Panc1 (cell line): ENCODE data around the gene TRABD2B. TPM values are rescaled to one million over a fixed set of nuclear protein-coding genes. Genes with fewer than 3 reads are reported as not detected.

ENCODE experiments used
- ATAC-seq: fragments of 200-7000 bp; cut with Tn5 transposase; 2 replicates; pipeline ENCODE4 v1.9.1; 2020; ENCODE audit warnings: mild to moderate bottlenecking, moderate library complexity
- BruUV-seq: library from RNA; stranded (reverse); fragments of 400-500 nt; replicated peaks from 2 replicates; lab custom pipeline; 2021; lab: Mats Ljungman, UMichigan
- CTCF ChIA-PET: fragments of 300-600 bp; sonication (Branson Sonifier 250); formaldehyde crosslinking; loops from one replicate; lab custom pipeline; 2022; ENCODE audit warnings: antibody characterized with exemption; lab: Charles Lee
- POLR2A ChIA-PET: fragments of 300-600 bp; sonication (Branson Sonifier 250); formaldehyde crosslinking; loops from one replicate; lab custom pipeline; 2022; ENCODE audit warnings: antibody characterized with exemption; lab: Charles Lee
- DNase-seq: peaks from one replicate; pipeline ENCODE4 v3.0.0-alpha.2; 2010; ENCODE audit warnings: low read depth, low spot score
- H3K27ac ChIP-seq: 2 replicates; pipeline ENCODE4 v1.5.1; 2011; ENCODE audit warnings: mild to moderate bottlenecking, low read length, inconsistent platforms
- H3K27me3 ChIP-seq: fragments of 200-500 bp; sonication (Bioruptor generic); 2 replicates; pipeline ENCODE4 v1.6.0; 2014; ENCODE audit warnings: low read length, inconsistent platforms; ENCODE audit not compliant: control insufficient read depth, insufficient read depth
- H3K36me3 ChIP-seq: fragments of 200-500 bp; sonication (Bioruptor generic); 2 replicates; pipeline ENCODE4 v1.5.1; 2014; ENCODE audit warnings: inconsistent platforms, mild to moderate bottlenecking, low read length, moderate library complexity; ENCODE audit not compliant: control insufficient read depth, insufficient read depth
- H3K4me1 ChIP-seq: 2 replicates; pipeline ENCODE4 v1.5.1; 2011; ENCODE audit warnings: inconsistent platforms, mild to moderate bottlenecking, low read length, moderate library complexity; ENCODE audit not compliant: control insufficient read depth, insufficient read depth
- H3K4me3 ChIP-seq, 2 experiments: 2 replicates each; pipeline ENCODE4 v1.5.1; 2011 to 2012; ENCODE audit warnings: low read depth in 2 of 2, low read length in 2 of 2, mild to moderate bottlenecking in 2 of 2, inconsistent platforms in 1 of 2, moderate library complexity in 1 of 2
- H3K9me3 ChIP-seq: fragments of 200-500 bp; sonication (Bioruptor generic); 2 replicates; pipeline ENCODE4 v1.5.1; 2014; ENCODE audit warnings: low read depth, mild to moderate bottlenecking, inconsistent platforms, low read length, moderate library complexity; ENCODE audit not compliant: control insufficient read depth, insufficient read depth
- POLR2AphosphoS5 ChIP-seq: IDR thresholded peaks from 2 replicates; pipeline ENCODE4 v1.6.1; 2012; ENCODE audit warnings: mild to moderate bottlenecking, low read depth, low read length, moderate library complexity
- SIN3A ChIP-seq: IDR thresholded peaks from 2 replicates; pipeline ENCODE4 v1.6.1; 2012; ENCODE audit warnings: low read depth, mild to moderate bottlenecking, low read length, moderate library complexity, borderline replicate concordance; ENCODE audit not compliant: insufficient read depth
- TCF7L2 ChIP-seq: IDR thresholded peaks from 2 replicates; pipeline ENCODE4 v1.6.1; 2011; ENCODE audit warnings: mild to moderate bottlenecking, low read depth, low read length, inconsistent platforms
- in situ Hi-C: cut with HindIII; loops from 2 replicates; pipeline ENCODE4 v1.10.0; 2016; ENCODE audit warnings: low sequenced_read_pairs, low pct_unique_long_range_greater_than_20kb
- intact Hi-C: fragments of 100-400 bp; cut with micrococcal nuclease; formaldehyde crosslinking; loops from one replicate; pipeline ENCODE4 v1.10.0; 2022; ENCODE audit not compliant: unreplicated experiment
- total RNA-seq: library from RNA; stranded (reverse); gene quantifications from one replicate; pipeline ENCODE4 v1.2.1, GENCODE V29; 2021; ENCODE audit not compliant: unreplicated experiment
- TF ChIP-seq, protein P1 (sequence below), 2 experiments: IDR thresholded peaks; 2 replicates each; pipeline ENCODE4 v1.6.1; 2011 to 2012; ENCODE audit warnings: low read depth in 2 of 2, control low read depth in 1 of 2, low read length in 1 of 2, mild to moderate bottlenecking in 1 of 2, moderate library complexity in 1 of 2; ENCODE audit not compliant: insufficient read depth in 1 of 2
- TF ChIP-seq, protein P2 (sequence below): fragments of 450-650 bp; IDR thresholded peaks from 2 replicates; pipeline ENCODE4 v1.5.1; 2017; ENCODE audit warnings: mild to moderate bottlenecking

The TRABD2B gene
- total RNA-seq, 1 experiment from 2014 or later, result not detected

DNA sequence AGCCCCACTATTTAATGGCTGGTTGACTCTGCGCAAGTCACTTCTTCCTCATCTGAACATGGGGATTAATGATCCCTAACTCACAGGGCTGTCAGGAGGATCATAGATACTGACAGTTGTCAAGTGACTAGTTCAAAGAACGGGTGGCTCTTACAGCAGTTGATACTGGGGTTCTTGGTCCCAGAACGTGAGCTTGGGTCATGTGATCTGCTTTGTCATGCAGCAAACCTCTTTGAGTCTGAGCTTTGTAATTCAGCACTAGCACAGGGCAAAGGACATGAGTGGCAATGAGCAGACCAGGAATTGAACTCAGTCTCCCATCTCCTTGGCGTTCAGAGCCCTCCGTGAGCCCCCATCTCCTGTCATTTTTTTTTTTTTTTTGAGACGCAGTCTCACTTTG is 64.4 kb downstream of the TRABD2B start:
- CTCF ChIA-PET, result no interaction called here
- intact Hi-C loops, result loop anchor here (10.0 kb wide), 1 partner anchor 132 kb away; no protein-coding TSS in a partner anchor
- TF ChIP-seq, protein P1, sequence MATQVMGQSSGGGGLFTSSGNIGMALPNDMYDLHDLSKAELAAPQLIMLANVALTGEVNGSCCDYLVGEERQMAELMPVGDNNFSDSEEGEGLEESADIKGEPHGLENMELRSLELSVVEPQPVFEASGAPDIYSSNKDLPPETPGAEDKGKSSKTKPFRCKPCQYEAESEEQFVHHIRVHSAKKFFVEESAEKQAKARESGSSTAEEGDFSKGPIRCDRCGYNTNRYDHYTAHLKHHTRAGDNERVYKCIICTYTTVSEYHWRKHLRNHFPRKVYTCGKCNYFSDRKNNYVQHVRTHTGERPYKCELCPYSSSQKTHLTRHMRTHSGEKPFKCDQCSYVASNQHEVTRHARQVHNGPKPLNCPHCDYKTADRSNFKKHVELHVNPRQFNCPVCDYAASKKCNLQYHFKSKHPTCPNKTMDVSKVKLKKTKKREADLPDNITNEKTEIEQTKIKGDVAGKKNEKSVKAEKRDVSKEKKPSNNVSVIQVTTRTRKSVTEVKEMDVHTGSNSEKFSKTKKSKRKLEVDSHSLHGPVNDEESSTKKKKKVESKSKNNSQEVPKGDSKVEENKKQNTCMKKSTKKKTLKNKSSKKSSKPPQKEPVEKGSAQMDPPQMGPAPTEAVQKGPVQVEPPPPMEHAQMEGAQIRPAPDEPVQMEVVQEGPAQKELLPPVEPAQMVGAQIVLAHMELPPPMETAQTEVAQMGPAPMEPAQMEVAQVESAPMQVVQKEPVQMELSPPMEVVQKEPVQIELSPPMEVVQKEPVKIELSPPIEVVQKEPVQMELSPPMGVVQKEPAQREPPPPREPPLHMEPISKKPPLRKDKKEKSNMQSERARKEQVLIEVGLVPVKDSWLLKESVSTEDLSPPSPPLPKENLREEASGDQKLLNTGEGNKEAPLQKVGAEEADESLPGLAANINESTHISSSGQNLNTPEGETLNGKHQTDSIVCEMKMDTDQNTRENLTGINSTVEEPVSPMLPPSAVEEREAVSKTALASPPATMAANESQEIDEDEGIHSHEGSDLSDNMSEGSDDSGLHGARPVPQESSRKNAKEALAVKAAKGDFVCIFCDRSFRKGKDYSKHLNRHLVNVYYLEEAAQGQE (IDR thresholded peaks at IDR 0.05; ENCODE audit: insufficient read depth in 1 of 2, low read depth in 2 of 2, low read length in 1 of 2), result no peak
- TF ChIP-seq POLR2AphosphoS5, result no peak
- TF ChIP-seq SIN3A, result no peak
- no peak for TF ChIP-seq TCF7L2
- TF ChIP-seq, protein P2, sequence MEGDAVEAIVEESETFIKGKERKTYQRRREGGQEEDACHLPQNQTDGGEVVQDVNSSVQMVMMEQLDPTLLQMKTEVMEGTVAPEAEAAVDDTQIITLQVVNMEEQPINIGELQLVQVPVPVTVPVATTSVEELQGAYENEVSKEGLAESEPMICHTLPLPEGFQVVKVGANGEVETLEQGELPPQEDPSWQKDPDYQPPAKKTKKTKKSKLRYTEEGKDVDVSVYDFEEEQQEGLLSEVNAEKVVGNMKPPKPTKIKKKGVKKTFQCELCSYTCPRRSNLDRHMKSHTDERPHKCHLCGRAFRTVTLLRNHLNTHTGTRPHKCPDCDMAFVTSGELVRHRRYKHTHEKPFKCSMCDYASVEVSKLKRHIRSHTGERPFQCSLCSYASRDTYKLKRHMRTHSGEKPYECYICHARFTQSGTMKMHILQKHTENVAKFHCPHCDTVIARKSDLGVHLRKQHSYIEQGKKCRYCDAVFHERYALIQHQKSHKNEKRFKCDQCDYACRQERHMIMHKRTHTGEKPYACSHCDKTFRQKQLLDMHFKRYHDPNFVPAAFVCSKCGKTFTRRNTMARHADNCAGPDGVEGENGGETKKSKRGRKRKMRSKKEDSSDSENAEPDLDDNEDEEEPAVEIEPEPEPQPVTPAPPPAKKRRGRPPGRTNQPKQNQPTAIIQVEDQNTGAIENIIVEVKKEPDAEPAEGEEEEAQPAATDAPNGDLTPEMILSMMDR, result no peak

DNA sequence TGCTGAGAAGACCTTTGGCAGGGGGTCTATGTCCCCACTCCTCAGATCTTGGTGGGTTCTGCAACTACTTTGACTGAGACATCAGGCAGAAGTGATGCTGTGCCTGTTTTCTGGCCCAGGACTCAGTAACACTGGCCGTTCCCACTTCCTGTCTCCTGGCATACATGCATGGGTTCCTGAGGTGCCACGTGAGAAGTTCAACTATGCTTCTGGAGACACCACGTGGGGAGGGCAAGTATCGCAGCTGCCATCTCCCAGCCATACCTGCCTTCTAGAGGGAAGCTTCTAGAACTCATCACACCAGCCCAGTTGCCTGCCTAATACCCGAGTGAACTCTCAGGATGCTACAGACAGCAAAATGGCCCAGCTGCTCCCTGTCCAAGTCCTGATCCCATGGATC is 65.8 kb downstream of the TRABD2B start:
- in situ Hi-C loops, result no loop called here

More for the DNA sequence above, 64.4 kb downstream of the TRABD2B start:
- no peaks in the 10 kb centered on the region for H3K9me3 ChIP-seq
- ATAC-seq (no peak), DNase-seq (no peak)
- no peaks in the 10 kb centered on the region for H3K4me1 ChIP-seq
- POLR2A ChIA-PET, result no interaction called here
- no peak overlapping the region for H3K4me3 ChIP-seq
- no peaks in the 10 kb centered on the region for H3K36me3 ChIP-seq
- BruUV-seq, result no TSS peak
- no peak overlapping the region for H3K27ac ChIP-seq
- no peaks in the 10 kb centered on the region; the same call in 1 of the 2 replicates for H3K27me3 ChIP-seq
- in situ Hi-C loops, result no loop called here

More for the DNA sequence above, 65.8 kb downstream of the TRABD2B start:
- BruUV-seq, result no TSS peak
- Histone ChIP-seq H3K4me3 (no peak overlapping the region), H3K9me3 (no peaks in the 10 kb centered on the region), H3K36me3 (no peaks in the 10 kb centered on the region), H3K27me3 (no peaks in the 10 kb centered on the region; the same call in 1 of the 2 replicates), H3K4me1 (no peaks in the 10 kb centered on the region), H3K27ac (no peak overlapping the region)
- no peak for DNase-seq
- no peak for ATAC-seq
- intact Hi-C loops, result loop anchor here (10.0 kb wide), 1 partner anchor 133 kb away; no protein-coding TSS in a partner anchor
- TF ChIP-seq, protein P2, result 0 out of 2 replicates have a peak, but pooled peaks have one; percentile 31
- TF ChIP-seq SIN3A, result no peak
- POLR2A ChIA-PET, result no interaction called here
- CTCF ChIA-PET, result no interaction called here
